Measurements from ENCODE around the gene H2BW1.

DNA sequence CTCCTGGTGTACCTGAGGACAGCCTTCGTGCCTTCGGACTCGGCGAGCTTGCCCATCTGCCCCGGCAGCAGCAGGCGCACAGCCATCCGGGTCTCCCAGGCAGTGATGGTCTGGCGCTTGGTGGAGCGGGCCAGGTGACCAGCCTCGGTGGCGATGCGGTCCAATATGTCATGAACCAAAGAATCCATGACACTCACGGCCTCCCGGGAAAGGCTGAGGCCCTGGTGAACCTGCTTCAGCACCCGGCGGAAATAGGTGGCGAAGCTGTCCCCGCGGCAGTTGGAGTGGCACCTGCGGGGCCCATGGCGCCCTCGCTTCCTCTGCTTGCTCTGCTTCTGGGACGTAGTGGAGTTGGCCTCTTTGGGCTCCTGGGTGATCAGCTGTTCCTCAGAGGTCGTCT is 350 bp downstream of the H2BW1 start:
- TF ChIP-seq, protein P1, sequence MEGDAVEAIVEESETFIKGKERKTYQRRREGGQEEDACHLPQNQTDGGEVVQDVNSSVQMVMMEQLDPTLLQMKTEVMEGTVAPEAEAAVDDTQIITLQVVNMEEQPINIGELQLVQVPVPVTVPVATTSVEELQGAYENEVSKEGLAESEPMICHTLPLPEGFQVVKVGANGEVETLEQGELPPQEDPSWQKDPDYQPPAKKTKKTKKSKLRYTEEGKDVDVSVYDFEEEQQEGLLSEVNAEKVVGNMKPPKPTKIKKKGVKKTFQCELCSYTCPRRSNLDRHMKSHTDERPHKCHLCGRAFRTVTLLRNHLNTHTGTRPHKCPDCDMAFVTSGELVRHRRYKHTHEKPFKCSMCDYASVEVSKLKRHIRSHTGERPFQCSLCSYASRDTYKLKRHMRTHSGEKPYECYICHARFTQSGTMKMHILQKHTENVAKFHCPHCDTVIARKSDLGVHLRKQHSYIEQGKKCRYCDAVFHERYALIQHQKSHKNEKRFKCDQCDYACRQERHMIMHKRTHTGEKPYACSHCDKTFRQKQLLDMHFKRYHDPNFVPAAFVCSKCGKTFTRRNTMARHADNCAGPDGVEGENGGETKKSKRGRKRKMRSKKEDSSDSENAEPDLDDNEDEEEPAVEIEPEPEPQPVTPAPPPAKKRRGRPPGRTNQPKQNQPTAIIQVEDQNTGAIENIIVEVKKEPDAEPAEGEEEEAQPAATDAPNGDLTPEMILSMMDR (IDR thresholded peaks at IDR 0.05 in 4 of 5, conservative IDR thresholded peaks at IDR 0.05 in 1 of 5): no peak
- TF ChIP-seq POLR2A (IDR thresholded peaks at IDR 0.05): no peak
